HEK293T (cell line): ENCODE data around the gene CCR8.

Experiments used
- ARNT ChIP-seq: fragments of 450-650 bp; IDR thresholded peaks from 2 replicates; pipeline ENCODE4 v1.6.1; 2017; ENCODE audit warnings: mild to moderate bottlenecking
- BHLHE40 ChIP-seq: fragments of 450-650 bp; IDR thresholded peaks from 2 replicates; pipeline ENCODE4 v1.6.1; 2016; ENCODE audit warnings: mild to moderate bottlenecking, moderate library complexity, borderline replicate concordance
- FOXK2 ChIP-seq: fragments of 450-650 bp; IDR thresholded peaks from 2 replicates; pipeline ENCODE4 v1.6.1; 2016; ENCODE audit warnings: mild to moderate bottlenecking
- FOXM1 ChIP-seq: fragments of 450-650 bp; IDR thresholded peaks from 2 replicates; pipeline ENCODE4 v1.6.1; 2017; ENCODE audit warnings: mild to moderate bottlenecking, borderline replicate concordance
- HDGF ChIP-seq: fragments of 450-650 bp; IDR thresholded peaks from 2 replicates; pipeline ENCODE4 v1.6.1; 2017; ENCODE audit warnings: antibody characterized with exemption, borderline replicate concordance
- NFRKB ChIP-seq: fragments of 450-650 bp; IDR thresholded peaks from 2 replicates; pipeline ENCODE4 v1.6.1; 2016; ENCODE audit warnings: mild to moderate bottlenecking, moderate library complexity
- SP1 ChIP-seq: fragments of 450-650 bp; IDR thresholded peaks from 2 replicates; pipeline ENCODE4 v1.6.1; 2017
- TF ChIP-seq, protein P1 (sequence below): fragments of 450-650 bp; IDR thresholded peaks from 2 replicates; pipeline ENCODE4 v1.6.1; 2016

GRCh38 chr3:39346785-39347585 lies 17.5 kb downstream of the CCR8 start:
- TF ChIP-seq FOXK2 (no peak), BHLHE40 (no peak), NFRKB (no peak), FOXM1 (no peak), ARNT (no peak), HDGF (no peak), SP1 (no peak)
- TF ChIP-seq, protein P1, sequence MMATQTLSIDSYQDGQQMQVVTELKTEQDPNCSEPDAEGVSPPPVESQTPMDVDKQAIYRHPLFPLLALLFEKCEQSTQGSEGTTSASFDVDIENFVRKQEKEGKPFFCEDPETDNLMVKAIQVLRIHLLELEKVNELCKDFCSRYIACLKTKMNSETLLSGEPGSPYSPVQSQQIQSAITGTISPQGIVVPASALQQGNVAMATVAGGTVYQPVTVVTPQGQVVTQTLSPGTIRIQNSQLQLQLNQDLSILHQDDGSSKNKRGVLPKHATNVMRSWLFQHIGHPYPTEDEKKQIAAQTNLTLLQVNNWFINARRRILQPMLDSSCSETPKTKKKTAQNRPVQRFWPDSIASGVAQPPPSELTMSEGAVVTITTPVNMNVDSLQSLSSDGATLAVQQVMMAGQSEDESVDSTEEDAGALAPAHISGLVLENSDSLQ = no peak
